Measurements from ENCODE around the gene GFPT2. TPM values are rescaled to one million over a fixed set of nuclear protein-coding genes. Genes with fewer than 3 reads are reported as not detected.
A peak's percentile ranks its signal among the peaks of the same experiment; 100 is the strongest.

Gene GFPT2
- polyA plus RNA-seq, 2 of the 4 experiments (the other 2 are of a cell fraction) = 24.4 to 38.0 TPM

GRCh38 chr5:180281706-180282105 lies 71.4 kb downstream of the GFPT2 start:
- POLR2A ChIA-PET = no interaction called here
- ATAC-seq (no peak), FAIRE-seq (no peak), DNase-seq (ENCODE audit: low read depth in 1 of 2, low spot score in 1 of 2) (no peak)
- Histone ChIP-seq H3K9me3 (peaks cover 34% of the 10 kb centered on the region), H3K4me1 (no peaks in the 10 kb centered on the region), H3K27ac (no peak overlapping the region), H3K4me3 (no peak overlapping the region), H3K4me2 (no peak overlapping the region)
- CTCF ChIA-PET = interaction anchor here (1.0 to 6.0 kb wide), 2 partner anchors 11 to 47 kb away, joined by 3 to 40 read pairs; partner anchors contain the start of gene MAPK9
- 86% methylated on average over 10 of the region's 10 CpGs for WGBS (ENCODE audit: missing lambda C conversion rate)
- TF ChIP-seq PHF8 (IDR thresholded peaks at IDR 0.05; ENCODE audit: borderline replicate concordance, low read depth) (no peak), CTCF (IDR thresholded peaks at IDR 0.05) (no peak), RNF2 (IDR thresholded peaks at IDR 0.05; ENCODE audit: borderline replicate concordance, low read depth) (no peak), TP53 (CRISPR knock-in tag; IDR thresholded peaks at IDR 0.05) (no peak), MAZ (IDR thresholded peaks at IDR 0.05; ENCODE audit: borderline replicate concordance, low read depth, low read length) (no peak), JUNB (IDR thresholded peaks at IDR 0.05) (no peak), MYC (IDR thresholded peaks at IDR 0.05; ENCODE audit: borderline replicate concordance, low read length) (no peak)

DNA sequence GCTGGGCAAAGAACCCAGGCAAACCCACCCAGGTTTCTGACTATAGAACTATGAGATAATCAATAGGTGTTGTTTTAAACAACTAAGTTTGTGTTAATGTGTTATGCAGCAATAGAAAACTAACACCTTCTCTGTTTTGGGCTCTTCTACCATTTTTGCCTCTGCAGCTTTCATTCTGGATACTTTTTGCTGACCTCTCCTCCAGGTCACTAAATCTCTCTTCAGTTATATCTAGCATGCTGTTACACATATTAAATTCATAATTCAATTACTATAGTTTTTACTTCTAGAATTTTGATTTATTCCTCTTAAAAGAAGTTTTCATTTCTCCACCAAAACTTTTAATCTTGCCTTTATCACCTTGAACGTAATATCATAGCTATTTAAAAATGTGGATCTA lies 78.4 kb downstream of the GFPT2 start:
- Histone ChIP-seq H3K9me3 (peaks cover 90% of the 10 kb centered on the region), H3K27ac (no peak overlapping the region), H3K4me3 (no peak overlapping the region), H3K4me1 (no peaks in the 10 kb centered on the region), H3K4me2 (no peak overlapping the region)
- 91% methylated on average over 1 of the region's 1 CpG for WGBS (ENCODE audit: missing lambda C conversion rate)
- DNase-seq (ENCODE audit: low read depth in 1 of 2, low spot score in 1 of 2) = no peak
- CTCF ChIA-PET = interaction anchor here (0.9 to 1.0 kb wide), 3 partner anchors 9 to 54 kb away, joined by 3 read pairs; no protein-coding TSS in a partner anchor
- POLR2A ChIA-PET = no interaction called here
- ATAC-seq = no peak
- no peak for TF ChIP-seq ZC3H11A (IDR thresholded peaks at IDR 0.05)
- no peak for TF ChIP-seq HDAC2 (IDR thresholded peaks at IDR 0.05)
- TF ChIP-seq SMC3 (IDR thresholded peaks at IDR 0.05) = no peak
- TF ChIP-seq MAFK (IDR thresholded peaks at IDR 0.05; ENCODE audit: partially characterized antibody) = no peak
- FAIRE-seq = no peak

GRCh38 chr5:180271221-180271620 lies 81.9 kb downstream of the GFPT2 start:
- FAIRE-seq = peak; percentile 28
- 85% methylated on average over 7 of the region's 7 CpGs for WGBS (ENCODE audit: missing lambda C conversion rate)
- TF ChIP-seq RFX5 (IDR thresholded peaks at IDR 0.05) = no peak
- TF ChIP-seq PHF8 (IDR thresholded peaks at IDR 0.05; ENCODE audit: borderline replicate concordance, low read depth) = no peak
- no peak for TF ChIP-seq KDM5A (IDR thresholded peaks at IDR 0.05)
- no peak for TF ChIP-seq EP300 (IDR thresholded peaks at IDR 0.05)
- TF ChIP-seq, protein P1, sequence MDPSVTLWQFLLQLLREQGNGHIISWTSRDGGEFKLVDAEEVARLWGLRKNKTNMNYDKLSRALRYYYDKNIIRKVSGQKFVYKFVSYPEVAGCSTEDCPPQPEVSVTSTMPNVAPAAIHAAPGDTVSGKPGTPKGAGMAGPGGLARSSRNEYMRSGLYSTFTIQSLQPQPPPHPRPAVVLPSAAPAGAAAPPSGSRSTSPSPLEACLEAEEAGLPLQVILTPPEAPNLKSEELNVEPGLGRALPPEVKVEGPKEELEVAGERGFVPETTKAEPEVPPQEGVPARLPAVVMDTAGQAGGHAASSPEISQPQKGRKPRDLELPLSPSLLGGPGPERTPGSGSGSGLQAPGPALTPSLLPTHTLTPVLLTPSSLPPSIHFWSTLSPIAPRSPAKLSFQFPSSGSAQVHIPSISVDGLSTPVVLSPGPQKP (IDR thresholded peaks at IDR 0.05; ENCODE audit: low read depth, low read length) = no peak
- TF ChIP-seq HMGXB4 (CRISPR knock-in tag; IDR thresholded peaks at IDR 0.05; ENCODE audit: borderline replicate concordance) = no peak
- TF ChIP-seq CTCF (IDR thresholded peaks at IDR 0.05) = no peak
- TF ChIP-seq GATA3 (IDR thresholded peaks at IDR 0.05; ENCODE audit: borderline replicate concordance) = no peak
- no peak for TF ChIP-seq EHF (CRISPR knock-in tag; IDR thresholded peaks at IDR 0.05)
- no peak for TF ChIP-seq RNF2 (IDR thresholded peaks at IDR 0.05; ENCODE audit: borderline replicate concordance, low read depth)
- TF ChIP-seq CHD4 (IDR thresholded peaks at IDR 0.05; ENCODE audit: borderline replicate concordance) = no peak
- TF ChIP-seq RAD21 (conservative IDR thresholded peaks at IDR 0.05 in 1 of 2, IDR thresholded peaks at IDR 0.05 in 1 of 2) = no peak
- no peak for TF ChIP-seq ZFP36 (IDR thresholded peaks at IDR 0.05; ENCODE audit: borderline replicate concordance, partially characterized antibody)
- no peak for ATAC-seq
- H3K27ac ChIP-seq = no peak overlapping the region
- no peak overlapping the region for H3K4me3 ChIP-seq
- POLR2A ChIA-PET = no interaction called here
- no peak overlapping the region for H3K4me2 ChIP-seq
- H3K9me3 ChIP-seq = peaks cover 89% of the 10 kb centered on the region
- CTCF ChIA-PET = interaction anchor here (0.6 kb wide), 1 partner anchor 479 kb away, joined by 3 read pairs; no protein-coding TSS in a partner anchor
- no peak for DNase-seq (ENCODE audit: low read depth in 1 of 2, low spot score in 1 of 2)
- H3K4me1 ChIP-seq = no peaks in the 10 kb centered on the region
